GM19372 (cell line): ENCODE data around the gene COG5.
"Not testable (repeated sequence)": the region's sequence is repeated elsewhere in the genome, so short reads cannot be mapped to it uniquely, and the experiment has no call there.

Experiments
- ATAC-seq: cut with Tn5 transposase; IDR thresholded peaks from one replicate; pipeline ENCODE4 v1.9.1; 2021; ENCODE audit warnings: mild to moderate bottlenecking, low read depth, moderate library complexity; ENCODE audit not compliant: unreplicated experiment

COG5 gene

GRCh38 chr7:107236862-107237261, 326.9 kb downstream of the COG5 start:
- ATAC-seq = no peak

- no peak for ATAC-seq
These were observed 329.3 kb downstream of the COG5 start for GRCh38 chr7:107234436-107234835.

GRCh38 chr7:107233981-107234380, 329.7 kb downstream of the COG5 start:
- ATAC-seq = no peak

GRCh38 chr7:107233174-107233573, 330.5 kb downstream of the COG5 start:
- ATAC-seq = no peak

GRCh38 chr7:107232568-107233090, 331.1 kb downstream of the COG5 start:
- no peak for ATAC-seq

- no peak for ATAC-seq
These were observed 333.4 kb downstream of the COG5 start for GRCh38 chr7:107230334-107230733.

GRCh38 chr7:107228291-107228690, 335.4 kb downstream of the COG5 start:
- no peak for ATAC-seq

- ATAC-seq = no peak
These were observed 339.1 kb downstream of the COG5 start for GRCh38 chr7:107224374-107225223.

- ATAC-seq = not testable (repeated sequence)
These were observed 342.9 kb downstream of the COG5 start for GRCh38 chr7:107220806-107221205.

GRCh38 chr7:107220356-107220755, 343.4 kb downstream of the COG5 start:
- ATAC-seq = no peak

GRCh38 chr7:107219563-107220244, 344.0 kb downstream of the COG5 start:
- no peak for ATAC-seq

GRCh38 chr7:107213945-107214344, 349.8 kb downstream of the COG5 start:
- no peak for ATAC-seq

GRCh38 chr7:107213193-107213788, 350.4 kb downstream of the COG5 start:
- no peak for ATAC-seq

GRCh38 chr7:107212725-107213124, 351.0 kb downstream of the COG5 start:
- no peak for ATAC-seq

- ATAC-seq = no peak
These were observed 353.3 kb downstream of the COG5 start for GRCh38 chr7:107210400-107210799.

- no peak for ATAC-seq
These were observed 354.2 kb downstream of the COG5 start for GRCh38 chr7:107209565-107209964.

GRCh38 chr7:107208563-107208962, 355.2 kb downstream of the COG5 start:
- no peak for ATAC-seq

GRCh38 chr7:107208024-107208521, 355.6 kb downstream of the COG5 start:
- ATAC-seq = no peak

- ATAC-seq = no peak
These were observed 356.3 kb downstream of the COG5 start for GRCh38 chr7:107207459-107207858.

GRCh38 chr7:107206706-107207105, 357.0 kb downstream of the COG5 start:
- no peak for ATAC-seq

GRCh38 chr7:107206136-107206535, 357.6 kb downstream of the COG5 start:
- ATAC-seq = no peak
